Islet precursor cell (in vitro differentiated cells): Measurements from ENCODE around the gene DUOXA1.
"Not testable (repeated sequence)": the region's sequence is repeated elsewhere in the genome, so short reads cannot be mapped to it uniquely, and the experiment has no call there.

Experiments used
- DNase-seq: peaks from one replicate; pipeline ENCODE4 v3.0.0-alpha.2; 2018

The DUOXA1 gene

DNA sequence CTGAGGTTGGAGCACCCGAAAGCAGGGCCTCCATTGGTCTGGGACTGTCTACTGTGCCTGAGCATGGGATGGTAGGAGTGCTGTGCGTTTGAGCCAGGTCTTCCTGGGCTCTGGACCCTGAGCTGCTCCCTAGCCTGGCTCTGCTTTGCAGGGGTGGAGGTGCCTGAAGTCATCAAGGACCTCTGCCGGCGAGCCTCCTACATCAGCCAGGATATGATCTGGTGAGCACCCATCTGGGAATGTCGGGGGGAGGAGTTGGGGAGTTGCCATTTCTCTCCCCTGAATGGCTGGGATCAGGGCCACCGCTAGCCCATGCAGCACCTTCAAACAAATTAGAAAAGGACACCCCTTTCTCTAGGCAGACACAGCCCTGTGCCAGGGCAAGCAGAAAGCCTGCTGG, 20.8 kb upstream of the DUOXA1 start:
- DNase-seq: no peak

DNA sequence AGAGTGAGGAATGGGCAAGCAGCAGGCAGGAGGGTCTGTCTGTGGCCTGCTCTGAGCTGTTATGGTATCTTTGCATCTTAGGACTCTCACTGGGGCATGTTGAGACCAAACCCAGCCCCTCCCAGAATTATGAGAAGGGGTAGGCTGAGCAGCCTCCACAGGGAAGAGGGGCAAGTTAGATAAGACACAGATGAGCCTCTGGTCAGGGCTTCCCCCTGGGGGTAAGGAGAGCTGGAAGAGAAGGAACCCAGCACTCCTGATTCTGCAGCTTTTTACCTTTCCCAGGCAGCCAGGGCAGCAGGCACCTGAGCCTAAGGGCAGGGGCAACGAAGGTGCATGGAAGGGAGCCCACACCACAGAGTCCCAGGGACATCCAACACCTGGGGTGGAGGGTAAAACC, 19.4 kb upstream of the DUOXA1 start:
- DNase-seq: peak; percentile 71

DNA sequence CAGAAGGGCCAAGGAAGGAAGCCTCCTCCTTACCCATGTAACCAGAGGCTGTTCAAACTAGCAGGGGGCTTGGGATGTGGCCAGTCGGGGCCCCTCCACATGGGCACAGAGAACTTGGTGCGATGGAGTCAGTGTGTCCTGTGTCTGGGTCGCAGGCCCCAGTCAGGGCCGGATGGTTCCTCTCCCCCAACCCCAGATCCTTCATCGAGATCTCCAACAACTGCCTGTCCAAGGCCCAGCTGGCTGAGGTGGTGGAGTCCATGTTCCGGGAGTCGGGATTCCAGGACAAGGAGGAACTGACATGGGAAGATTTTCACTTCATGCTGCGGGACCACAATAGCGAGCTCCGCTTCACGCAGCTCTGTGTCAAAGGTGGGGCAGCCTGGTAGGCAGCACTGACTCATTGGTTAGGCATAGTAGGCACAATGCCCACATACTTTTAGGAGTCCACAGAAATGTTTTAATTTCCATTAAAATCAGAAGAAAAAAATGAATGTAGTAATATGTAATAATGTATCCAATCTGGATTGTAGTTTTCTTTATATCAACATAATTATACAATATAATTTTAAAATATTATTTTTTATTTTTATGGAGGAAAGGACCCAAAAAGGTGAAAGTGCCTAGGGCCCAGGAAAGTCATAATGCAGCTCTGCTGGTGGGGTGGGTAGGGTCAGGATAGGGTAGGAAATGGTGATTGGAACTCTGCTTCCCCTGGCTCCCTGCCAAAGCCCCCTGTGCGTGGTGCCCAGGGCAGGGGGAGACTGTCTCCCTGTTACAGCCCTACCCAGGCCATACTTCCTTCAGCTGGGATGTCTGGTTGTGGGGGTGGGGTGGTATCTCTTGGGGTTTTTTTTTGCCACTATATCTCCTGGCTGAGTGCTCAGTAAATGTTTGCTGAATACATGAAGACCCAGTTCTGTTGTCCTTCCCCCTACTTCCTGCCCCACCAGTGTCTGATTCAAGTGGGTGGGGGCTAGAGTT, 18.7 kb upstream of the DUOXA1 start:
- no peak for DNase-seq

DNA sequence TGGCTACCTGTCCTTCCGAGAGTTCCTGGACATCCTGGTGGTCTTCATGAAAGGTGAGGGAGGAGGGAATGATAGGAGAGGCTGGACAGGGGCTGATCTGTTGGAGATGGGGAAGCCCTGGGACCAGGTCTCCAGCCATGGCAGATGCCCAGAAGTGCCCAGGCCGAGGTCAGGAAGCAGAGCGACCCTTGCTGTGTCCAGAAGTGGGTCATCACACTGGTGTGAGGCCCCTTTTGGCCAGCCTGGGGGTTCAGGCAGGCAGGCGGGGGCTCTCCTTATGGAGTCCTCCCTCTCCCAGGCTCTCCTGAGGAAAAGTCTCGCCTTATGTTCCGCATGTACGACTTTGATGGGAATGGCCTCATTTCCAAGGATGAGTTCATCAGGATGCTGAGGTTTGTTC, 17.9 kb upstream of the DUOXA1 start:
- no peak for DNase-seq

DNA sequence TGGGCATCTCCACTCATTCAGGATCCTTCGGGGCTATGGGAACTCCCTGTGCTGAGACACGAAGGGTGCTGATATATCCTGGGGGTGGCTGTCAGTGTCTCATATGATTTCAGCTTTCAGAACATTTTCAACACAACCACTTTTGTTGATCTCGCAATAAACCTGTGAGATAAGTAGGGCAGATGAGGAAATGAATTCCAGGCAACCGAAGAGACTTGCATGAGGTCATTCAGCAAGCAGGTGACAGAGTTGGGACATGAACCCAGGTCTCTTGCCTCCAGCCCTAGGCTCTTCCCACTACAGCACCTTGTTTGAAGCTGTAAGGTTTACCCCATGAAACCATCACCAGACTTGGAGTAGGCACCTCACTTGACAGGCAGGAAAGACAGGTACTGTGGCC, 16.7 kb upstream of the DUOXA1 start:
- DNase-seq: no peak

DNA sequence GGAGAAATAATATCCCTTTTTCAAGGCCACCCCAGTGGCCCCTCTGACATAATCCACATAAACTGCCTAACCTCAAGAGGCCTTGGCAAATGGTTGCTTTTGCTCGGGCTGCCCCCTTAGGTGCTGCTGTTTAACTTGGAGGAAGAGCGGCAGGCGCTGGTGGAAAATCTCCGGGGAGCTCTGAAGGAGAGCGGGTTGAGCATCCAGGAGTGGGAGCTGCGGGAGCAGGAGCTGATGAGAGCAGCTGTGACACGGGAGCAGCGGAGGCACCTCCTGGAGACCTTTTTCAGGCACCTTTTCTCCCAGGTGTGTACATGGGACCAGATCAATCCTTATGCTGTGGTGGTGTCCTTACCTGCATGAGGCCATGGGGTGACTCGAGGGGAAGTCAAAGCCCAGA, 15.1 kb upstream of the DUOXA1 start:
- DNase-seq: no peak

DNA sequence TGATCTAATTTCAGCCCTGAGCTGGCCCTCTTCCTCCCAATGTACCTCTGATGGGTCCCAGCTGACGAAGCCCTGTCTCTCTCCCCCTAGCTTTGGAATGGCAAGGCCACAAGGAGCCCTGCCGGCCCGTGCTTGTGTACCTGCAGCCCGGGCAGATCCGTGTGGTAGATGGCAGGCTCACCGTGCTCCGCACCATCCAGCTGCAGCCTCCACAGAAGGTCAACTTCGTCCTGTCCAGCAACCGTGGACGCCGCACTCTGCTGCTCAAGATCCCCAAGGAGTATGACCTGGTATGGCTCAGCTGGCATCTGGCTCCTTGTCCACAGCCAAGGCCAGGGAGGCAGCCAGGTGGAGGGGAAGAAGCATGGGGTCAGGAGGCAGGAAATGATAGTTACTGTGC, 14.3 kb upstream of the DUOXA1 start:
- DNase-seq: no peak

DNA sequence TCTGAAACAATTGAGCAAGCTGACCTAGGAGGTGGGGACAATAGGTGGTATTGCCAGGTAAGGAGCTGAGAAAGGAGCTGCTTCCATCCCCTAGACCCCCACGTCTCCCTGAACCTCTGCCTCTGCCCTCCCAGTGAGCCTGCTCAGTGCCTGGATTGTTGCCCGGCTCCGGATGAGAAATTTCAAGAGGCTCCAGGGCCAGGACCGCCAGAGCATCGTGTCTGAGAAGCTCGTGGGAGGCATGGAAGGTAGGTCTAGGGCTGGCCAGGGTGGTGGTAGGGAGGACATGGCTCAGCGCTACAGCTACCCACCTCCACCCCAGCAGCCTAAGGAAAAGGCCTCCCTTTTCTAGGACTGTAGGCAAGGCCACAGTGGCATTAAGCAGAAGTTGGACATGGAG, 13.4 kb upstream of the DUOXA1 start:
- no peak for DNase-seq

DNA sequence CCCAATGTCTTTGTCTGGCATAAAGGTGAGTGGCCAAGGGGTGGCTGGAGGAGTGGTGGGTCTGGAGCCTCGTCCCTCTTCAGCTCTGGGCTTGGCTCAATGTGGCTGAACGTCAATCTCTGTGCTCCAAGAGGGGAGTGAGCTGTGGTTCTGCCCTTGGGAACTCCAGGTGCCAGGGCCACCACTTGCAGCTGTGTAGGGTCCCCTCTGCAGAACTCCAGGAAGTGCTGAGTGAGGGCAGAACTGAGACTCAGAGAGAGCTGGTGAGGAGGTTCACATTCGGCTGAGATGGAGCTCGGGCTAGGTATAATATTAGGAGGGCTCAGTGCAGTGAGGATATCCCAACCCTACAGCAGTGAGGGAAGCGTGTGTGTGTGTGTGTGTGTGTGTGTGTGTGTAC, 11.7 kb upstream of the DUOXA1 start:
- no peak for DNase-seq

DNA sequence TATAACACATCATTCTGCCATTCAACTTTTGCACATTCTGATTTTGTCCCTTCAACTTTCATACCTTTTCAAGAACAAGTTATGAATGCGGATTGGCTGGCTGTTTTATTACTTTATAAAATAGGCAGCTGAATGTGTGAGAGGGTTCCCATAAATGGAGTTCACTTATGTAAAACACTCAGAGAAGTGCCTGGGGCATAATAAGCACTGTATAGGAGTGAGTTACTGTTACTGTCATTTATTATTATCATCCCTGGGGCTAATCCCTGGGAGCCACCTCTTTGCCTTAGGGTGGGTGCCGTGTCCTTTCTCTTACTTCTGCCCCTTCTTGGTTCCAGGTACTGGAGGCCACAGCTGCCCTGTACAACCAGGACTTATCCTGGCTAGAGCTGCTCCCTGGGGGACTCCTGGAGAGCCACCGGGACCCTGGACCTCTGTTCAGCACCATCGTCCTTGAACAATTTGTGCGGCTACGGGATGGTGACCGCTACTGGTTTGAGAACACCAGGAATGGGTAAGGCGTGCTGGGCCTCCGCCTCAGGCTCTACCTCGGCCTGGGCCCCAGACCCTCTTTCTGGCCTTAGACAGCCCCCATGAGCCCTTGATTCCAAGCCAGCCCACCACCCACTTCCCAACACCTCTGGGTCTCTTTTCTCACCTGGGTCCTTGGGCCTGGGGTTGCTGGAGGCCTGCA, 11.0 kb upstream of the DUOXA1 start:
- no peak for DNase-seq

DNA sequence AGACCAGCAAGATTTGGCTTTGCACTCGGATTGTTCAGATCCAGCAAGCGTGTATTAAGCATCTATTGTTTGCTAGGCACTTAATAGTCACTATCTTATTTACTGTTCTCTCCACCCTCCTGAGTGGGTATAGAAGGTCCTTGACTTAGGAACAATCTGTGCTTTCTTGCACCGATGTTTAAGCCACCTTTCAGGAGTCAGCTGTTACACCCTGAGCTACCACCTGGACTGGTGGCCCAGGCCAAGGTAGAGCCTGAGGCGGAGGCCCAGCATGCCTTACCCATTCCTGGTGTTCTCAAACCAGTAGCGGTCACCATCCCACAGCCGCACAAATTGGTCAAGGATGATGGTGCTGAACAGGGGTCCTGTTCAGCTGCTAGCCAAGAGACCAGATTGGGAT, 10.1 kb upstream of the DUOXA1 start:
- no peak for DNase-seq

DNA sequence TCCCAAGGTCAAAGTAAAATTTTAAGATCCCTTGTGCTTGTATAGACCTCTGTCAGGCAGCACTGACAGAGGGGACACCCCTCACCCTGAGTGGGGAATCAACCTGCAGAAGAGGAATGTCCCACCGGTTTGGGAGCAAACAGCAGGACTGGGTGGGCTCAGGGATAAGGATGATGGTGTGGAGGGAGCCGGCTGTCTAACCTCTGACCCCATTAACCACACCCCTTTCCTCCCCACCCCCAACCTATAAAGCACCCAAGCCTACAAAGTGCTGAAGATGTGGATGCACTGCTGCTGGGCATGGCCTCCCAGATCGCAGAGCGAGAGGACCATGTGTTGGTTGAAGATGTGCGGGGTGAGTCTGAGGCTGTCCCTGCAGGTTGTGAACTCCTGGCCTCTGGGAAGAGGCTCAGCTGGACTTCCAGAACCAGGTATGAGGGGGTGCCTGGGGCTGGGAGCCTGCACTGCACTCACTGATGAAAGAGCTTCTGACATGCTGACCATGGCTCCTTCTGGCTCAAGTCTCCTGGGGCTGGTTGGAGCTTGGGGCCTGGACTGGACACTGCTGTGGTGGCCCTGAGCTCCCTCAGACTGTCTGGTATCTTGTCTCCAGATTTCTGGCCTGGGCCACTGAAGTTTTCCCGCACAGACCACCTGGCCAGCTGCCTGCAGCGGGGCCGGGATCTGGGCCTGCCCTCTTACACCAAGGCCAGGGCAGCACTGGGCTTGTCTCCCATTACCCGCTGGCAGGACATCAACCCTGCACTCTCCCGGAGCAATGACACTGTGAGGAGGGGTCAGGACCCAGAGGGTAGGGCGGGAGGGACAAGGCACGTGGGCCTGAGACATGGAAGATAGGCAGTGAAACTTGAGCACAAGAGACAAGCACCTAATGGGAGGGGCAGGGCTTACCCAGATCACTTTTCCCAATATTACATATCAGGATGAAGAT, 9.4 kb upstream of the DUOXA1 start:
- no peak for DNase-seq

DNA sequence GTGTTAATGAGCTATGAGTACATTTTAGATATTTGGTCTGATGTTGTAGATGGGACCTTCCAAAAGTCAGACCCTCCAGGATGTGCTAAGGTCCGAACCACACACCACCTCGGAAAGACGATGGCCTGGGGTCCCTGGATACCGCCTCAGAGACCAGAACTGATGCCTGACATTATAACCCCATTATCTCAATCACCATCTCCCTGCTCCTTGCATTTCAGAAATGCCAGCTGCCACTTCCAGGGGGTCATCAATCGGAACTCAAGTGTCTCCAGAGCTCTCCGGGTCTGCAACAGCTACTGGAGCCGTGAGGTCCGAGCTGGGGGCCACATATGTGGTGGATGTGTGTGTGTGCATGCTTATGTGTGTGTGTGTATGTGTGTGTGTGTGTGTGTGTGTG, 8.0 kb upstream of the DUOXA1 start:
- no peak for DNase-seq

DNA sequence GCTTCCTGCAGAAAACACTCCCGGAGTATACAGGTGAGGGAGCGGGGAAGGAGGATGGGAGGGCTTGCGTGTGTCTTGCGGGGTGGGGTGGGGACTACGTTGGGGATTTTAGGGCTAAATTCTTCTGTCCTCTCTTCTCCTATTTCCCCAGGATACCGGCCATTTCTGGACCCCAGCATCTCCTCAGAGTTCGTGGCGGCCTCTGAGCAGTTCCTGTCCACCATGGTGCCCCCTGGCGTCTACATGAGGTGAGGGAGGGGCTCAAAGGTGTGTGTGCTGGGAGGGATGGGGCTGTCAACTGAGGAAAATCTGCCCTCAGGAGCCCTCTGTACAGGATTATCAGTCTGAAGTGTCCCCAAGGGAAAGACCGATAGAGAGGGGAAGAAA, 6.7 kb upstream of the DUOXA1 start:
- no peak for DNase-seq

DNA sequence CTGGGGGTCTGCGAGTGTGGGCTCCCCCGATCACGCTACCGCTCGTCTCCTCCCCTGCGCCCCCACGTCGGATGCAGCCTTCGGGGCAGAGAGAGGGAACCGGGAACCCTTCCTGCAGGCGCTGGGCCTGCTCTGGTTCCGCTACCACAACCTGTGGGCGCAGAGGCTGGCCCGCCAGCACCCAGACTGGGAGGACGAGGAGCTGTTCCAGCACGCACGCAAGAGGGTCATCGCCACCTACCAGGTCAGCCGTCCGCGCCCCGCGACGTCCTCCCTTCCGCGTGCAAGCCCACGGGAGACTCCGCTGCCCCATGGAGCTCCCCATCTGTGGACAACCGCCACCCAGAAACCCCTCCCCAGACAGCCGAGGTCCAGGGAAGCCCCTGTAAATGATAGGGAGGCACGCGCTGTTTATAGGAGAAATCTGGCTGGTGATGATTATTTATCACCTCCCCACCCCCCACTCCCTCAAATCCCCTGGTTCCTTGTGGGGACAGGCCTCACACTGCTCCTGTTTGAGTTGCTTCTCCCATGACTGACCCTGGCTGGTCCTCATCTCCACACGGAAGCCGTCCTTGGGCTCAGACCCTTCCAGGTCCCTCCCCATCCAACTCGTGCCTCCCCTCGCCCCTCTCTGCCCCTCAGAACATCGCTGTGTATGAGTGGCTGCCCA, 6.2 kb upstream of the DUOXA1 start:
- DNase-seq: not testable (repeated sequence)

DNA sequence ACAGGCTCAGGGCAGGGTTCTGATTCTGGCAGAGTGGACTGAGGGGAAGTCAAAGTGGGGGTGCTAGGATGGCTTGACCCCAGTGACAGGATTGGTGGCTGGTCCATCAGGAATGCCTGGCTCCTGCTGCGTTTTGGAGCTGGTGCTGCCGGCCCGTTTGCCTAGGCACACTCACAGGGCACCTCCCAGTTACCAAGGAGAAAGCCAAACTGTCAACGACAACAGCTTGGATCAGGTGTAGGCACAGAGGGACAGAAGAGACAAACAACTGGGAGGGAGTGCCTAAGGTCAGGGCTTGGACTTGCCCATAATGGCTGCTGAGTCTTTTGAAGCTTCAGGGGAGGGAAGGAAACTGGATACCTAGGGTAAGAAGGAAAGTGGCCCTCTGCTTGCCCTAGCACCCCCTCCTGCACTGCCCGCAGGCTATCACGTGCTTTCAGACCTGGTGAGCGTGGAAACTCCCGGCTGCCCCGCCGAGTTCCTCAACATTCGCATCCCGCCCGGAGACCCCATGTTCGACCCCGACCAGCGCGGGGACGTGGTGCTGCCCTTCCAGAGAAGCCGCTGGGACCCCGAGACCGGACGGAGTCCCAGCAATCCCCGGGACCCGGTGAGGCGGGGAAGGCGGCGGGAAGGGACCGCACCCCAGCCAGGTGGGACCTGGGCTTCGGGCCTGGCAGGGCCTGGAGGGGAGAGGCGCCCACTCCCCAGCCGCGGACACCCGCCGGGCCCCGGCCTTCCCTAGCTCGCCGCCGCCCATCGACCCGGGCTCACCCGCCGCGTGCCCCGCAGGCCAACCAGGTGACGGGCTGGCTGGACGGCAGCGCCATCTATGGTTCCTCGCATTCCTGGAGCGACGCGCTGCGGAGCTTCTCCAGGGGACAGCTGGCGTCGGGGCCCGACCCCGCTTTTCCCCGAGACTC, 5.3 kb upstream of the DUOXA1 start:
- peak; percentile 69 for DNase-seq

DNA sequence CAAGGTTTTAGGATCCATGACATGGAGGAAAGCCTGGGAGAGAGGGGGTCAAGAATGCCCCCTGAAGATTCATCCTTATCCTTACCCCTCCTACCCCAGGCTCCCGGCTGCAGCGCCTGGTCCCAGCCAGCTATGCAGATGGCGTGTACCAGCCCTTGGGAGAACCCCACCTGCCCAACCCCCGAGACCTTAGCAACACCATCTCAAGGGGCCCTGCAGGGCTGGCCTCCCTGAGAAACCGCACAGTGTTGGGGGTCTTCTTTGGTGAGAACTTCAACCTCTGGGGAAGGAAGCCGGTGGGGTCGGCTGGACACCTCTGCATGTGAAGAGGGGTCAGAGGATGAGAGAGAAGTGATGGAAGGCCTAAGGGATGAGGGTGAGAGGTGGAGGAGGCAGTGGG, 4.4 kb upstream of the DUOXA1 start:
- DNase-seq: no peak

DNA sequence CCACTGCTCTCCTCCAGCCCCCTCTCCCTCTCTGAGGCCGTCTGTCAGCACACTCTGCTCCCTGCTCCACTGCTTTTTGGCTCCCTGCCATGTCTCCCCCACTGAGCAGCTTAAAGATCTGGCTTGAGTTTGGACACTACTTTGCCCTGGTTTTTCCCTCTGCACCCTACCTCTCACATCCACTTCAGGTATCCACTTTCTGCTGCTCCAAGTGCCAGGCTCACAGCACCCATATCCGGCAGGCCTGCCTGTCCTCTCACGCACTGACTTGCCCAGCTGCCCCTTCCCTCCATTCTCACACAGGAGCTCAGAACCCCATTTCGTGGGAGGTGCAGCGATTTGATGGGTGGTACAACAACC, 3.9 kb upstream of the DUOXA1 start:
- no peak for DNase-seq

DNA sequence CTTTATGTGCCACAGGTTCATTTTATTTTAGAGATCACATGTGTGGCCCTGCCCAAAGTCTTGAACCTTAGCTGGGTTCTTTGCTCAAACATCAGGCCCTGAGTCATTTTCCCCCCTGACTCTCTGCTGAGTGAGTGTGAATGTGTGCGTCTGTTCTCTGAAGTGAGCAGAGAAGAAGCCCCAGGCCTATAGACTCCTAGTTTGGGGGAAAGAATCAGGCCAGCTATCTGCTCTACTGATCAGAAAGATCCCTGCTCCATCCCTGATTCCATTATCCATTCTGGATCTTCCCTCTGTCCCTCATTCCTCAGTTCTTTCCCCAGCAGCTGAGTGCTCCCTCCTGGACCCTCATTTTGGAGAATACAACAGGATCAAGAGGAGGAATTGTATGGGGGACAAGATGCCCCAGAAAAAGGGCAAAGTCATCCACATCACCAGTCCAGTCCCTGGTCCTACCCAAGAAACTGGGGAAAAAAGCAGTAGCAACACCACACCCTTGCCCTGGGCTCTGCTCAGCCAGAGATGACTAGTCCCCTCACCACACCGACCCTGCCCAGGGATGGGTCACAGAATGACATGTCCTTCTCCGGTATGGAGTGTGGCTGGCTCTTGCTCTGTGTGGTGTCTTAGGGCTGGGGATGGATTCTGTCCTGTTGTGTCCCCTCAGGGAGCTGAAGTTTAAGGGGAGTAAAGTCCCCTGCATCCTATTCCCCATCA, 3.3 kb upstream of the DUOXA1 start:
- DNase-seq: no peak

DNA sequence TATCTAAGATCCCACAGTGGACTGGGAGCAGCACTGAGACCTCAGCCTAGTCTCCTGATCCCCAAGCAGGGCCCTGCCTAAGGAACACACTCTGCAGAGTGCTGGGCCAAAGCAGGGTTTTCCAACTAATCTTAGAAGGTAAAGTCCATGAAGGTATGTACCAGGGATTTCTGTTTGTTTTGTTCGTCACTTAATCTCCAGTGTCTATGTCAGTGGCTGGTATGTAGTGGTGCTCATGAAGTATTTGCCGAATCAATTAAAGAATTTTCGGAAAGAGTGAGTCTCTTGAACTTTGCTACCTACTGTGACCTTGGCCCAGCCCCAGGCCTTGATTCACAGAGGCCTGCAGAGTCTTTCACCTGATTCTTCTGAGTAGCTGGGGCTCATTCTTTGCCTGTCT, 1.8 kb upstream of the DUOXA1 start:
- no peak for DNase-seq
